ENCODE data around the gene TNFAIP8L1. TPM values are rescaled to one million over a fixed set of nuclear protein-coding genes. Genes with fewer than 3 reads are reported as not detected.
A peak's percentile ranks its signal among the peaks of the same experiment; 100 is the strongest.

The TNFAIP8L1 gene
- total RNA-seq, 1 donor from 2014 or later = 4.2 TPM

DNA sequence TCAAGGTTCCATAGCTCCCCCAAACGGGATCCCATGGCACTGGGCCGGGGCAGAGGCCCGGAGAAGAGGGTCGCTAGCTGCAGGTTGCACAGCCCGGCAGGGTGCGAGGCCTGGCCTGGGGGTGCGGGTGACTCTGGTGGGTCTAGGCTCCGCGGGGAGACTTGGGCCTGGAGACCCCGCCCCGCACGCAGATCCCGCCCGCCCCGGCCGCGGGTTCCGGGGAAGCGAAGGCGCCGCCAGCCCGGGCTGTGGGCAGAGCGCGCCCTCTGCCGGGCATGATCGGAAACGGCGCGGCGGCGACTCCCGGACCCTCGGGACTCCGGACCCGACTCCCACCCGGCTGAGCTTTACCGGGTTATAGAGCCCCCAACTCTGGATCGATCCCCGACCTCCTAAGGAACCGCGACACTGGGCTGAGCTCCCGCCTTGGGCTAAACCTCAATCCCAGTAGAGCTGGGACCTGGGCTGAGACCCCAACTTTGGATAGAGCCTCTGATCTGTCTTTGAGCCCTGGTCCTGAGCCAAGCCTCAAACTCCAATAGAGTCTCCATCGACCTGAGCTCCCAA lies 3.1 kb upstream of the TNFAIP8L1 start:
- Mint-ChIP-seq H3K27me3 (ENCODE audit: low read depth) (no peaks in the 10 kb centered on the region), H3K4me3 (ENCODE audit: unreplicated experiment) (peak overlapping the region; percentile 51), H3K27ac (ENCODE audit: unreplicated experiment) (peak overlapping the region; percentile 57), H3K9me3 (ENCODE audit: low read depth) (no peaks in the 10 kb centered on the region), H3K36me3 (ENCODE audit: low read depth) (no peaks in the 10 kb centered on the region), H3K4me1 (ENCODE audit: low read depth) (peaks cover 30% of the 10 kb centered on the region)
- TF ChIP-seq, protein P1, sequence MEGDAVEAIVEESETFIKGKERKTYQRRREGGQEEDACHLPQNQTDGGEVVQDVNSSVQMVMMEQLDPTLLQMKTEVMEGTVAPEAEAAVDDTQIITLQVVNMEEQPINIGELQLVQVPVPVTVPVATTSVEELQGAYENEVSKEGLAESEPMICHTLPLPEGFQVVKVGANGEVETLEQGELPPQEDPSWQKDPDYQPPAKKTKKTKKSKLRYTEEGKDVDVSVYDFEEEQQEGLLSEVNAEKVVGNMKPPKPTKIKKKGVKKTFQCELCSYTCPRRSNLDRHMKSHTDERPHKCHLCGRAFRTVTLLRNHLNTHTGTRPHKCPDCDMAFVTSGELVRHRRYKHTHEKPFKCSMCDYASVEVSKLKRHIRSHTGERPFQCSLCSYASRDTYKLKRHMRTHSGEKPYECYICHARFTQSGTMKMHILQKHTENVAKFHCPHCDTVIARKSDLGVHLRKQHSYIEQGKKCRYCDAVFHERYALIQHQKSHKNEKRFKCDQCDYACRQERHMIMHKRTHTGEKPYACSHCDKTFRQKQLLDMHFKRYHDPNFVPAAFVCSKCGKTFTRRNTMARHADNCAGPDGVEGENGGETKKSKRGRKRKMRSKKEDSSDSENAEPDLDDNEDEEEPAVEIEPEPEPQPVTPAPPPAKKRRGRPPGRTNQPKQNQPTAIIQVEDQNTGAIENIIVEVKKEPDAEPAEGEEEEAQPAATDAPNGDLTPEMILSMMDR (IDR thresholded peaks at IDR 0.05) = peak; percentile 98
- no peak for DNase-seq (ENCODE audit: low spot score)

DNA sequence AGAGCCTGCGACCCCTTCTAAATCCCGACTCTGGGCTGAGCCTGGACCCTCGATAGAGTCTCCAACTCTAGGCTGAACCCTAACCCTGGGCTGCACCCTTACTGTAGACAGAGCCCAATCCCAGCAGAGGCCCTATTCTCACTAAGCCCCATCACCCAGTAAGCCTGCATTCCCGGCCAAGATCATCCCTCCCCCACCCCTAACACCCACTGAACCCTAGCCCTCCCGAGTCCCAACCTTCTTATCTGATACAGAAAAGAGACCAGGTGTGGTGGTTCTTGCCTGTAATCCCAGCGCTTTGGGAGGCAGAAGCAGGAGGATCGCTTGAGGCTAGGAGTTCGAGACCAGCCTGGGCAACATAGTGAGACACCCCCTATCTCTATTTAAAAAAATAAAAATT lies 2.6 kb upstream of the TNFAIP8L1 start:
- Mint-ChIP-seq H3K4me1 (ENCODE audit: low read depth) (peaks cover 30% of the 10 kb centered on the region), H3K27ac (ENCODE audit: unreplicated experiment) (no peak overlapping the region), H3K9me3 (ENCODE audit: low read depth) (no peaks in the 10 kb centered on the region), H3K27me3 (ENCODE audit: low read depth) (no peaks in the 10 kb centered on the region), H3K36me3 (ENCODE audit: low read depth) (no peaks in the 10 kb centered on the region), H3K4me3 (ENCODE audit: unreplicated experiment) (no peak overlapping the region)
- no peak for DNase-seq (ENCODE audit: low spot score)
- TF ChIP-seq, protein P1 (IDR thresholded peaks at IDR 0.05) = no peak

DNA sequence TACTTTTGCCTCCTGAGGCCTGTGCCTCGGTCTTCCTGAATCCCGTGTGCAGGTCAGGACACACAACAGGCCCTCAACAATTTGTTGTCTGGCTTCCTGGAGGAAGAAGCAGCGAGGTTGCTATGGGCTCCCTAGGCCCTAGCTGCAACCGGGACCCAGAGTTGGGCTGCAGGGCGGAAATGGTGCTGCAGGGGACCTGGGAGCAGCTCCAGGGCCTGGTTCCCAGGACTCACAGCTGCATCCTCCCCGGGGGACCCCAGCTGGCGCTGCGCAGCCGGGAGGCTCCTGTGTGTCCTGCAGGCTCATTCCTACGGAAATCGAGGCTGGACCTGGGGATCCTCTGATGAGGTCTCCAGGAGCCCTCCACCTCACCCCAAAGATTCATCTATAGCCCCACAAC lies 999 bp upstream of the TNFAIP8L1 start:
- peaks cover 28% of the 10 kb centered on the region for H3K4me1 Mint-ChIP-seq (ENCODE audit: low read depth)
- no peaks in the 10 kb centered on the region for H3K27me3 Mint-ChIP-seq (ENCODE audit: low read depth)
- no peaks in the 10 kb centered on the region for H3K9me3 Mint-ChIP-seq (ENCODE audit: low read depth)
- no peak overlapping the region for H3K27ac Mint-ChIP-seq (ENCODE audit: unreplicated experiment)
- no peak for DNase-seq (ENCODE audit: low spot score)
- H3K36me3 Mint-ChIP-seq (ENCODE audit: low read depth) = no peaks in the 10 kb centered on the region
- TF ChIP-seq, protein P1 (IDR thresholded peaks at IDR 0.05) = no peak
- no peak overlapping the region for H3K4me3 Mint-ChIP-seq (ENCODE audit: unreplicated experiment)

DNA sequence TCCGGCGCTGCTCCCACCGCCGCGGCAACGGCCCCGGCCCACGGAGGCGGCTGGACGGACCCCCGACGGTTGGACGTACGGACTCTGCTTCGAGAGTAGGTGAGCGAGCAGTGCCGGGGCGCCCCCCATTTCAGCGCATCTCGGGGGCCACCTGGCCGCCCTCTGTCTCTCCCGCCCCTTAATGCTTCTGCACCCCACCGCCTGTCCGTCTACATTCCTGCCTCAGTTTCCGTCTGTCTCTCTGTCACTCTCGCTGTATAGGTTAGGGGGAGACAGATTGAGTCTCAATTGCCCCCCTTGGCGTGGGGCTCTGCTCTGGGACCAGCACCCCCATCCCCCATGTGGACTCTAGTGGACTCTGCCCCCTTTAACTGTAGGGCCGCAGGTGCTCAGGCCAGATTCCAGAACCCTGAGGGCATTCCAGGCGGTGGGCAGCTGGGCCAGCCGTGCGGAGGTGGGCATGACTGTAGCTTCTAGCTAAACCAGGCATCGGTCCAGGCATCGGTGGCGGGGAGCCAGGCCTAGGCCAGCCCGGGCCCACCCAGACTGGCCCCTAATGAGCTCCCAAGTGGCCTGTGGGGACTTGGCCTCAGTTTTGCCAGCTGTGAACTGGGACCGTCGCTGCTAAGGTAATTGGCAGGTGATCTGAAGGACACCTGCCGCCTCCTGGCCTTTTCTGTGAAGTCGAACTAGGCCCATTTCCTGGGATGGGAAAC lies 373 bp downstream of the TNFAIP8L1 start:
- Mint-ChIP-seq H3K9me3 (ENCODE audit: low read depth) (no peaks in the 10 kb centered on the region), H3K4me1 (ENCODE audit: low read depth) (peaks cover 16% of the 10 kb centered on the region), H3K36me3 (ENCODE audit: low read depth) (no peaks in the 10 kb centered on the region), H3K27ac (ENCODE audit: unreplicated experiment) (peak overlapping the region; percentile 86), H3K4me3 (ENCODE audit: unreplicated experiment) (peak overlapping the region; percentile 87), H3K27me3 (ENCODE audit: low read depth) (no peaks in the 10 kb centered on the region)
- DNase-seq (ENCODE audit: low spot score) = no peak
- TF ChIP-seq, protein P1 (IDR thresholded peaks at IDR 0.05) = no peak

DNA sequence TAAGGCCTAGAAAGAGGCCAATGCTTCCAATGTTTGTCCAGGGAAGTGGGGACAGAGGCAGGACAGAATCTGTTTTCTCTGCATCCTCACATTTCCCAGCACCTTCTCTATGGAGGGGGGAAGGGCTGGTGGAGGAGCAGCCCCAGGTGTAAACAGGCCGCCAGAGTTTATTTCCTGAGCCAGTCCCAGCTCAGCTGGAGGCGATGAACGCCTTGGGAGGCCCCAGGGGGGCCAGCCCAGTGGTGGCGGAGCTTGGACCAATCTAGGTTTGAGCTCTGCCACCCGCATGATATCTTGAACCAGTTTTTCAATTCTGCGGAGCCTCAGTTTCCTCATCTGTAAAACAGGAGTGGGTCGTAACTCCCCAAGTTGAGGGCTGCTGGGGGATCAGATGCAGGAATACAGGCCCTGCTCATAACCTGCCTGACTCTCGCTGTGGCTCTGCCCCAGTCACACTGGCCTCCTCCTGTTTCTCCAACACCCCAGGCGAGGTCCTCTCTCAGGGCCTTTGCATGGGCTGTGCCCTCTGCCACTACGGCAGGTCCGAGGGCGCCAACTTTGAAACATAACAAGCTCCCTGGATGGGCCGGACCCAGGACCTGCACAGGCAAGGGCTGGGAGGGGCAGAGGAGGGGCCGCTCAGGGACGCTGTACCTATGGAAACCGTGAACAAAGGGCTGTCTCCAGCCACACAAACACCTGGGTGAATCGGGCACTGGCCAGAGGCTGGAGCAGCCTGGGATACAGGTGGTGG lies 1.1 kb downstream of the TNFAIP8L1 start:
- Mint-ChIP-seq H3K36me3 (ENCODE audit: low read depth) (no peaks in the 10 kb centered on the region), H3K4me1 (ENCODE audit: low read depth) (peaks cover 10% of the 10 kb centered on the region), H3K27me3 (ENCODE audit: low read depth) (no peaks in the 10 kb centered on the region), H3K27ac (ENCODE audit: unreplicated experiment) (no peak overlapping the region), H3K4me3 (ENCODE audit: unreplicated experiment) (peak overlapping the region; percentile 87), H3K9me3 (ENCODE audit: low read depth) (no peaks in the 10 kb centered on the region)
- TF ChIP-seq, protein P1 (IDR thresholded peaks at IDR 0.05) = no peak
- DNase-seq (ENCODE audit: low spot score) = no peak

Data from chondrocyte (in vitro differentiated cells).